Thoracic aorta (tissue), 2 donors: ENCODE results near the gene EPB41. TPM values are rescaled to one million over a fixed set of nuclear protein-coding genes. Genes with fewer than 3 reads are reported as not detected.

Experiments used
- ATAC-seq: fragments of 150-250 bp; one replicate; pipeline ENCODE4 v1.8.0; 2017; ENCODE audit warnings: low read depth; ENCODE audit not compliant: insufficient number of reproducible peaks, low FRiP score
- DNase-seq: peaks from one replicate; pipeline ENCODE4 v3.0.0-alpha.2; 2020; ENCODE audit warnings: low spot score
- H3K27ac ChIP-seq, 2 donors: fragments of 200-600 bp; sonication (generic); 1 replicate in 1 of 2; 2 replicates in 1 of 2; pipeline ENCODE4 v1.5.1; 2016; ENCODE audit warnings: mild to moderate bottlenecking in 2 of 2, moderate library complexity in 2 of 2
- H3K27me3 ChIP-seq: fragments of 200-600 bp; sonication (generic); replicated peaks from 2 replicates; pipeline ENCODE4 v1.6.0; 2016; ENCODE audit warnings: mild to moderate bottlenecking; ENCODE audit not compliant: insufficient read depth
- H3K36me3 ChIP-seq: fragments of 200-600 bp; sonication (generic); one replicate; pipeline ENCODE4 v1.5.1; 2016
- H3K4me1 ChIP-seq, 2 donors: fragments of 200-600 bp; sonication (generic); 1 replicate in 1 of 2; 2 replicates in 1 of 2; pipeline versions ENCODE4 v1.5.1 to v1.6.0; 2016; ENCODE audit warnings: low read depth in 2 of 2, mild to moderate bottlenecking in 1 of 2; ENCODE audit not compliant: control insufficient read depth in 1 of 2
- H3K4me3 ChIP-seq: fragments of 200-600 bp; sonication (generic); 2 replicates; pipeline ENCODE4 v1.5.1; 2016; ENCODE audit warnings: mild to moderate bottlenecking
- H3K9me3 ChIP-seq: fragments of 200-600 bp; sonication (generic); 2 replicates; pipeline ENCODE4 v1.5.1; 2016
- total RNA-seq, 2 donors: library from RNA; depleted of rRNA; stranded (reverse); fragments of >200 nt; gene quantifications; one replicate each; pipeline versions ENCODE4 v1.1.0 to v1.2.3, GENCODE V29; 2016
- TF ChIP-seq, protein P1 (sequence below): fragments of 200-600 bp; sonication (generic); IDR thresholded peaks from one replicate; pipeline ENCODE4 v1.5.1; 2019; ENCODE audit warnings: antibody characterized with exemption

EPB41 gene
- total RNA-seq, 2 donors from 2014 or later, result 26.7 to 37.8 TPM

- Histone ChIP-seq H3K27ac (no peak overlapping the region), H3K27me3 (no peaks in the 10 kb centered on the region), H3K9me3 (no peaks in the 10 kb centered on the region), H3K4me1 (peaks cover 10 to 31% of the 10 kb centered on the region in 2 donors), H3K36me3 (no peaks in the 10 kb centered on the region), H3K4me3 (no peak overlapping the region)
- TF ChIP-seq, protein P1, sequence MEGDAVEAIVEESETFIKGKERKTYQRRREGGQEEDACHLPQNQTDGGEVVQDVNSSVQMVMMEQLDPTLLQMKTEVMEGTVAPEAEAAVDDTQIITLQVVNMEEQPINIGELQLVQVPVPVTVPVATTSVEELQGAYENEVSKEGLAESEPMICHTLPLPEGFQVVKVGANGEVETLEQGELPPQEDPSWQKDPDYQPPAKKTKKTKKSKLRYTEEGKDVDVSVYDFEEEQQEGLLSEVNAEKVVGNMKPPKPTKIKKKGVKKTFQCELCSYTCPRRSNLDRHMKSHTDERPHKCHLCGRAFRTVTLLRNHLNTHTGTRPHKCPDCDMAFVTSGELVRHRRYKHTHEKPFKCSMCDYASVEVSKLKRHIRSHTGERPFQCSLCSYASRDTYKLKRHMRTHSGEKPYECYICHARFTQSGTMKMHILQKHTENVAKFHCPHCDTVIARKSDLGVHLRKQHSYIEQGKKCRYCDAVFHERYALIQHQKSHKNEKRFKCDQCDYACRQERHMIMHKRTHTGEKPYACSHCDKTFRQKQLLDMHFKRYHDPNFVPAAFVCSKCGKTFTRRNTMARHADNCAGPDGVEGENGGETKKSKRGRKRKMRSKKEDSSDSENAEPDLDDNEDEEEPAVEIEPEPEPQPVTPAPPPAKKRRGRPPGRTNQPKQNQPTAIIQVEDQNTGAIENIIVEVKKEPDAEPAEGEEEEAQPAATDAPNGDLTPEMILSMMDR, result no peak
- no peak for ATAC-seq
- DNase-seq, result no peak
Observed at GRCh38 chr1:28891256-28891655, 23.1 kb upstream of the EPB41 start.

DNA sequence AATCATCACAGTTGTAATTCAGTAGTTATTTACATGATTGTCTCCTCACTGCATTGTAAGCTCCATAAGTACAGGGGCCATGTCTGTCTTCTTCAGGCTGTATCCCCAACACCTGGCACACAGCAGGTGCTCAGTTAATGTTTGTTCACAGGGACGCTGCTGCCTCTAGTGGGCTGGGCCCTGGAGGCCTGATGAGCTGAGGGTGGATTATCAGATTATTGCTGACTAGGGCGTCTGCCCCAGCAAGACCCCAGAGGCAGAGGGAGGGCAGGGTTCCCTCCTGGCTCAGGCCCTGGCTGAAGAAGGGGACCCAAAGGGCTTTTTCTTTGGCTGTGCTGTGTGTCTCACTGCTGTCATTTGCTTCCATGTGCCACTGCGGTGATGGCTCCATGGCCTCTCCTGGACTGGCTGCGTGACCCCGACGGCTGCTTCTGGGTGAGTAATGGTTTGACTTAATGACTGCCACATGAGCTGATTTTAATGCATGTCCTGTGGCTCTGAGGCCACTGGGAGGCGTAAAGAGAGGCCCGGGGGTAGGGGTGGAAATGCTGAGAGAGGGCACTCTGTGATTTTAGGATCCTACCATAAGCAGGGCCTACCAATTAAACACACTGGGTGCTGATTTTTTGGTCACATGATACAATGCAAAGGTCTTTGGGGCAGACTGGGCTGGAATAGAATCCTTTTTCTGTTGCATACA lies 20.8 kb upstream of the EPB41 start:
- no peak for DNase-seq
- no peak overlapping the region for H3K27ac ChIP-seq

GRCh38 chr1:28894785-28895184 lies 19.6 kb upstream of the EPB41 start:
- no peak for DNase-seq
- ATAC-seq, result no peak
- H3K9me3 ChIP-seq, result no peaks in the 10 kb centered on the region
- H3K27me3 ChIP-seq, result no peaks in the 10 kb centered on the region
- no peak overlapping the region for H3K27ac ChIP-seq
- H3K4me3 ChIP-seq, result no peak overlapping the region
- H3K36me3 ChIP-seq, result no peaks in the 10 kb centered on the region
- TF ChIP-seq, protein P1, result no peak
- H3K4me1 ChIP-seq, result peaks cover 8 to 23% of the 10 kb centered on the region in 2 donors

More for the DNA sequence above, 20.8 kb upstream of the EPB41 start:
- Histone ChIP-seq H3K9me3 (no peaks in the 10 kb centered on the region), H3K36me3 (no peaks in the 10 kb centered on the region), H3K27me3 (no peaks in the 10 kb centered on the region), H3K4me1 (peaks cover 5 to 22% of the 10 kb centered on the region in 2 donors), H3K4me3 (no peak overlapping the region)
- TF ChIP-seq, protein P1, result no peak
- ATAC-seq, result no peak

DNA sequence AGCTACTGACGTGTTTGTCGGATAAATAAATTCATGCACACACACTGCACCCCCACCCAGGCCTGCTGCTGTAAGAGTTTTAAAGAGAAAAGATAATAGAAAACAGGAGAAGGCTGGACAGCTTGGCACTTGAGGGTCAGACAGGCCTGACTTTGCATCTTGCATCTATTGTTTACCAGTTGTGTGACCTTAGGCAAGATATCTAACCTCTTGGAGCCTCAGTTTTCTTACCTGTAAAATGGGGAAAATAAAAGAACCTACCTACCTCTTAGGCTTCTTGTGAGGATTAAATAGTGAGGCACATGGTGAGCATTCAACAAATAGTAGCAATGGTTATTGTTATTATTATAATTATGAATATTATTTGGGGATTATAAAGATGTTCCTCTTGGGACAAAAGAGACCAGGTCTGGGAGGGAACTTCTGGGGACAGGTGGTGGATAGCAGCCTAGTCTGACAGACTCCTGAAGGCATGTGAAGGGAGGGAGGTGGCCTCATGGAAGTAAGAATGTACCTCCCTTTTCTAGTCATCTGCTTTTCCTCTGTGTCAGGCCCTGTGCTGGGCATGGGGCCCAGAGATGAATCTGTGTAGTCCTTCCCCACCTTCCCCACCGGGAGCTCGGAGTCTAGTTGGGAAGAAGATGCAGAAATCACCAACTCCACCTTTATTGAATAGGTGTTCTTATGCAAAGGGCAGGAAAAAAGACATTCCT lies 18.3 kb upstream of the EPB41 start:
- H3K27me3 ChIP-seq, result no peaks in the 10 kb centered on the region
- ATAC-seq, result no peak
- no peak overlapping the region for H3K4me3 ChIP-seq
- H3K9me3 ChIP-seq, result no peaks in the 10 kb centered on the region
- no peak for DNase-seq
- TF ChIP-seq, protein P1, result no peak
- no peaks in the 10 kb centered on the region for H3K36me3 ChIP-seq
- peaks cover 8 to 23% of the 10 kb centered on the region in 2 donors for H3K4me1 ChIP-seq
- H3K27ac ChIP-seq, result no peak overlapping the region

DNA sequence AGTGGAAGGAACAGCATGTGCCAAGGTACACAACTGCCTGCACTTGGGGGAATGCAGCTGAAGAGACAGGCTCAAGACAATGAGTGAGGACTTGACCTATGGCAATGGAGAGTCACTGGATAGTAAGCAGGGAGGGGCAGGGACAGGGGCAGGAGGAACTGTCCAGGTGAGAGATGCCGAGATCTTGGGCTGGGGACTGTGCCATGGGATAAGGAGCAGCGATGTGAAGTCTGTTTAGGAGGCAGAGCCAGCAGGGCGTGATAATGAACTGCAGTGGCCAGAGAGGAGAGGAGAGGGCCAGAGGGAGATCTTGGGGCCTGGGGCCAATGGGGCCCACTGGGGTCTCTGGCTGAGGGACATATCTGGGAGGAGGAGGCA lies 17.8 kb upstream of the EPB41 start:
- Histone ChIP-seq H3K4me3 (no peak overlapping the region), H3K4me1 (peaks cover 8 to 23% of the 10 kb centered on the region in 2 donors), H3K9me3 (no peaks in the 10 kb centered on the region), H3K27ac (no peak overlapping the region), H3K36me3 (no peaks in the 10 kb centered on the region), H3K27me3 (no peaks in the 10 kb centered on the region)
- ATAC-seq, result no peak
- DNase-seq, result no peak
- TF ChIP-seq, protein P1, result no peak
